Stimulated activated CD4-positive, alpha-beta T cell treated with anti-CD3 and anti-CD28 coated beads, TNF-alpha, amount 100 ng/mL, for 1 hour (primary cell): ENCODE measurements around the gene IGFBPL1.
"Not testable (repeated sequence)": the region's sequence is repeated elsewhere in the genome, so short reads cannot be mapped to it uniquely, and the experiment has no call there.

Source experiments
- DNase-seq, 3 donors: peaks; one replicate each; pipeline ENCODE4 v3.0.0-alpha.2; 2020; ENCODE audit warnings: low read depth in 3 of 3, low spot score in 1 of 3

Gene IGFBPL1, protein sequence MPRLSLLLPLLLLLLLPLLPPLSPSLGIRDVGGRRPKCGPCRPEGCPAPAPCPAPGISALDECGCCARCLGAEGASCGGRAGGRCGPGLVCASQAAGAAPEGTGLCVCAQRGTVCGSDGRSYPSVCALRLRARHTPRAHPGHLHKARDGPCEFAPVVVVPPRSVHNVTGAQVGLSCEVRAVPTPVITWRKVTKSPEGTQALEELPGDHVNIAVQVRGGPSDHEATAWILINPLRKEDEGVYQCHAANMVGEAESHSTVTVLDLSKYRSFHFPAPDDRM

DNA sequence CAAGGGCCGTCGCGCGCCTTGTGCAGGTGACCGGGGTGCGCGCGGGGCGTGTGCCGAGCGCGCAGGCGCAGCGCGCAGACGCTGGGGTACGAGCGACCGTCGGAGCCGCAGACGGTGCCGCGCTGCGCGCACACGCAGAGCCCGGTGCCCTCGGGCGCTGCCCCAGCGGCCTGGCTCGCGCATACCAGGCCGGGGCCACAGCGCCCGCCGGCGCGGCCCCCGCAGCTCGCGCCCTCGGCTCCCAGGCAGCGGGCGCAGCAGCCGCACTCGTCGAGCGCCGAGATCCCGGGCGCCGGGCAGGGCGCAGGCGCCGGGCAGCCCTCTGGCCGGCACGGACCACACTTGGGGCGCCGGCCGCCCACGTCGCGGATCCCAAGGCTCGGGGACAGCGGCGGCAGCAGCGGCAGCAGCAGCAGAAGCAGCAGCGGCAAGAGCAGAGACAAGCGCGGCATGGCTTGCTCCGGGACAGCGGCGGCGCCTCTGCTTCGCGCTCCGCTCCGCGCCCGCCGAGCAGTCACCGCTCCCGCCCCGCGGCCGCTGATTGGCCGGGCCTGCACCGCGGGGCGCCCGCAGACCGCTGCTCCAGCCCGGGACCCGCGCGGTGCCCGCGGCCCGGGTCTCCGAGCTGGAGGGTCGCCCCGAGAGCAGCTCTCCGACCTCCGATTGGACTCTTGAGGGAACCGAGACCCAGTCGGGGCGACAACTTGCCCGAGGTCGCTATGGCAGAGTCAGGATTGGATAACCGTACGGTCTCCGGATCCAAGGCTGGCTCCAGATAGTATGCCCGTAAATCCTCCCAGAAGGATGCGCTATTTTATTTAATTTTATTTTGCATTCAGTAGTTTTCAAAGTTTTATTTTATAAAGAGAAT is at the start of gene IGFBPL1:
Gene IGFBPL1 (minus strand): TSS at position 482 of the 871 bp plus-strand sequence. CDS start 30 bp downstream, at position 452.
- no peak for DNase-seq

DNA sequence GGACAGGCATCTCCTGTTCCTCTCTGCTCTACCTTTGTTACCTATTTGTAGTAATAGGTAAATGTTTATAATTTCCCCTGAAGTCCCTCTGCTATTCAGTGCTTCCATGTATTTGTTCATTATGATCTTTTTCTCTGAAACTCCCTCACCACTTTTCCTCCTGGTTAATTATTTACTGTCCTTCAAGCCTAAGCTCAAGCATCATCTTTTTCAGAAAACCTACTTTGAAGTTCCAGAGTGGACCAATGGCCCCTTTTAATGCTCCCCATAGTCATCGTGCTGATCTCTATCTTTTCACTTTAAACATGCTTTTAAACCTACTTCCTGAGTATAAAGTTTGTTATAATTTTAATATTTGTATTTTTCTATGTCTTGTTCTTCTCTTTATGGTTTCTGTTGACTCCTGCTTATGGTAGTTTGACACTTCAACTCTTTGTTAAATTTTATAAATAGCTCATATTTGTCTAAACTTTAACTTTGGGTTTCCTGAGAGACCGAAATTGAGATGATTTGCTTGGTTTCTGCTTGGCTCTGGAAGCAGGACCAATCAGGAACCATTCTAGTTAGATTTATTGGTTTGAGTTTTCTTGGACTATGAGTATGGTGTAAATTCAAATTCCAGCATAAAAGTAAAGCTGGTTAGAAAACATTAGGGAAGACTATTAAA is 48.5 kb upstream of the IGFBPL1 start:
- not testable (repeated sequence) for DNase-seq

DNA sequence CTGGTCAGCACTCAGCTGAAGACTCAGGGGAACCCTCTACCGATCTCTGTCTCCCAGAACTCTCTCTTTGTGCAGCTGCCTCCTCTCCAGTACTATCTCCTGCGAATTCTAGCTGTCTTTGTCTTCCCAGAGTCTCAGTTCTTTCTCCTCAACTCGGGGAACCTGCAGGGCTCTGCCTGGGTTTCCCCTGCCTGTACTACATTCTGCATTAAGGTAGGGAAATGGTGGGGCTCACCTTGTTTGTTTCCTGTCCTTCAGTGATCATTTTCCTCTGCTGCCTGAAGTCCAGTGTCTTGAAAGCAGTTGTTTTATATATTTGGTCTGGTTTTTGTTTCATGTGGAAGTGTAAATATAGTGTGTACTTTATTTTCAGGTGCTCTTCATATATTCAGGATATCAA is 43.1 kb upstream of the IGFBPL1 start:
- no peak for DNase-seq

DNA sequence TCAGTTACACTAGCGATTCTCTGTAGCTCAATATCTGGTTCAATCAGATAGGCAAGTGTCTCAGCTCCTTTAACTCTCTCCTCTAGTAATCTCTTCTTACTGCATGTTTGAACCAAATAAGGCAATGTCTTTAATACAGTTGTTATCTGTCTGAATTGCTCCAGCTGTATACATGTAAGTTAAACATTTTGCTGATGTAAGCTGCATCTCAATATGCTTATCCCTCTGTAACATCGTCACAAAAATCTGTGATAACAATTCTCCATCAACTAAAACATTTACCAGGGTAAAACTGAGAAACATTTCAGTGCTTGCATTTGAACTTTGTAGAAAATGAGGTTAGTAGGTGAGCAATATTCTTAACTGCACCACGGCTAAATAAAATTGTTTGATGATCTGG is 29.6 kb upstream of the IGFBPL1 start:
- no peak for DNase-seq

DNA sequence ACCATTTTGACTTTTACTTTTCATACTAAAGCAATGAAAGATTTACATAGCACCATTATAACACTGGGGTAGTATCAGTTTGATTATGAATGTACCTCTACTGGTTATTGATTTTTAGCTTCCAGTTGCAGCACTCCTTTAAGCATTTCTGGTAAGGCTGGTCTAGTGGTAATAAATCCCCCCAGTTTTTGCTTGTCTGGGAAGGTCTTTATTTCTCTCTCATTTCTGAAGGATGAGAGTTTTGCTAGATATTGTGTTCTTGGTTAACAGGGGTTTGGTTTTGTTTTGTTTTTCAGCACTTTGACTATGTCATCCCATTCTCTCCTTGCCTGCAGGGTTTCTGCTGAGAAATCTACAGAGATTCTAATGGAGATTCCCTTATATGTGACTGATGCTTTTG is 26.9 kb upstream of the IGFBPL1 start:
- DNase-seq, result no peak

DNA sequence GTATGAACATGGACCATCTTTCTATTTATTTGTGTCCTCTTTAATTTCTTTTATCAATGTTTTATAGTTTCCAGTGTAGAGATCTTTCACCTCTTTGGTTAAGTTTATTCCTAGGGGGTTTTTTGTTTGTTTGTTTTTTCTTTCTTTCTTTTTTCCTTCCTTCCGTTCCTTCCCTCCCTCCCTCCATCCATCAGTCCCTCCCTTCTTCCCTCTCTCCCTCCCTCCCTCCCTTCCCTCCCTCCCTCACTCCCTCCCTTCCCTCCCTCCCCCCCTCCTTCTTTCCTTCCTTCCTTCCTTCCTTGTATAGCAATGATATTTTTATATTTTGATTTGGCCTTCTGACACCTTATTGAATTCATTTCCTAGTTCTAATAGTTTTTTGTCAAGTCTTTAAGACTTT is 23.4 kb upstream of the IGFBPL1 start:
- no peak for DNase-seq

DNA sequence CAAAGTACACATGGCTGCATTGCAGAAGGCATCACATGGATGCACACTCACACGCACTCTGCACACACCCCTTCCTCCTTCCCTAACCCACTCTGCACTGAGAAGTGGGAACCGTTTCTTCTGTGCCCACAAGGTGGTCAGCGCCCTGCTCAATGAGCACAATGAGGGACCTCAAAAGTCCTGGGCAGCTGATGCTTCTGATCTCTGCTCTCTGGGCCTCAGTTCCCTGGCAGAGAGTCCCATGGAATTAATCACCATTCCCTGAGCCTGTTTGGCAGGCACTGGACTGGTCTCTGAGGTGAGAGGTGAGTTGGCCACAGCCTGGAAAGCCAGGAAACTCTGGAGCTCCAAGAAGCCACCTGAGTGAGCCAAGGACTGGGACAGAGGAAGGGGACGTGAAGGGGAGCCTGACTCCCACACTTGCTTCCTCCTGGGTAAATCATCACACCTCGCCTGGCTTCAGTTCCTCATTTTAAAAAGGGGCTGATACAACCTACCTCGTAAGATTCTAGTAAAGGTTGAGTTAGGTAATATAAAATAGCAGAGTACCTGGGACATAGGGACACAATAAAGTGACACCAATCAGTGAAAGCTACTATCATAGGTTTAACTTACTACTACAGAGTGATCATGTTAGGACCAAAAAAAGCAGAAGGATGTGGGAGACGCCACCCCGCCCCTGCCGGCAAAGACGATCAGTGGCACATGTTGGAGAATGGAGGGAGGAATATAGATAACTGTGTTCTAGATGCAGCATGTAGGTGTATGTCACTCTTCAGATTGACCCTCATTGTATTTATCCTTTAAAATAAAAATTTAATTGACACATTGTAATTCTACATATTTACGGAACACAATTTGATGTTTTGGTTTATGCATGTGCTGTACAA is 21.1 kb upstream of the IGFBPL1 start:
- no peak for DNase-seq

DNA sequence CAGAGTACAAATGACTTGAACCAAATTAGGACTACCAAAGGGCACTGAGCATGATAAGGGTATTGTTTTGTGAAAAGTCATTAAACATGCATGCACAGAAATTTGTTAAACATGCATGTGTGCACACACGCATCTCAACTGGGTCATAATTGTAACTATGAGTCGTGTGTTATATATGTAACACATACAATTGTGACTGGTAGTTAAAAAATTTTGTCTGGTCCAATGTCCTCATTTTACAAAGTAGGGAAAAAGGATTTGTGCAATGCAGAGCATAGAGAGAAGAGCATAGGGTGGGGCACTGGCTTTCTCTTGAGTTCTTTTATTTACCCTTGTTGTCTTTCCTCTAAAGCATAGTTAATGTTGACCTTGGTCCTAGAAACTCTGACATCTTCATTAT is 19.3 kb upstream of the IGFBPL1 start:
- DNase-seq, result no peak

DNA sequence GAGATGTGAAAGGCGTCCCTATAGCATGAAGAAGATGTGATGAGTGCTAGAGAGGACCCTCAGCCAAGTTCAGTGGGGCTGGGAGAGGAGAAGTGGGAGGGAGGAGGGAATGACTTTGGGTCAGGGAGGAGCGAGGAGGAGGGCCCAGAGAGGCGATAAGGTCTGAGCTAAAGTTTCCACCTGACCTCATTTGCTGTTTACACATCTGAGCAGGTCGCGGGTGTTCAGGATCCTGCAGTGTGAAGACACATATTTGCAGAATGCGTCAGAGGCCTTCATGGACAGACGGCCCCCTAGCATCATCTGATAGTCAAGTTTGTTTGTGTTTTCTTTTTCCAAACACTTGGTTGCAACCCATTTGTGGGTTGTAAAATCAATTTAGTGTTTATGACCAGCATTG is 18.9 kb upstream of the IGFBPL1 start:
- no peak for DNase-seq

DNA sequence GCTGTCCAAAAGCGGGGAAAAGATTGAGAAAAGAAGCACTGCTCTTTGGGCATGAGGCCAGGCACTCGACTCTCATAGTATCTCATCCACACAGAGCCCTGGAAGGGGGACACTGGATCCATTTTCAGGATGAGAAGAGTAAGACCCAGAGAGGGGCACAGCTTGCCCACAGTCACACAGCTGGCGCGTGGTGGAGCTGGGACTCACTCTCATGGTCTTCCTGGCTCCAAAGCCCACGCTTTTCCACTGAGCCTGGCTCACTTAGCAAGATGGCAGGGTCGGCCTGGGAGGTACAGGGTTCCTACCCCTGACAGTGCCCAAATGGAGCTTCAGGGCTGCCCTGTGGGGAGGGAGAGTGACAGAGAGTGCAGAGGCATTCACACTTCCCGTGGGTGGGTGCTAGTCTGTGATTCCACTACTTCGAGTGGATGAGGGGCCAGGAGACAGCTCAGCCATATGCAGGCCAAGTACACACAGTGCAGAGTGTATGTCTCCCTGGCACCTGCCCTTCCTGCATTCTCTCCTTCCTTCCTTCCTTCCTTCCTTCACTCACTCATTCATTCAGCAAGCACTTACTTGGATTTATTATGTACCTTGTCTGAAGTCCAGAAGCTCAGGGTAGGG is 18.3 kb upstream of the IGFBPL1 start:
- no peak for DNase-seq

DNA sequence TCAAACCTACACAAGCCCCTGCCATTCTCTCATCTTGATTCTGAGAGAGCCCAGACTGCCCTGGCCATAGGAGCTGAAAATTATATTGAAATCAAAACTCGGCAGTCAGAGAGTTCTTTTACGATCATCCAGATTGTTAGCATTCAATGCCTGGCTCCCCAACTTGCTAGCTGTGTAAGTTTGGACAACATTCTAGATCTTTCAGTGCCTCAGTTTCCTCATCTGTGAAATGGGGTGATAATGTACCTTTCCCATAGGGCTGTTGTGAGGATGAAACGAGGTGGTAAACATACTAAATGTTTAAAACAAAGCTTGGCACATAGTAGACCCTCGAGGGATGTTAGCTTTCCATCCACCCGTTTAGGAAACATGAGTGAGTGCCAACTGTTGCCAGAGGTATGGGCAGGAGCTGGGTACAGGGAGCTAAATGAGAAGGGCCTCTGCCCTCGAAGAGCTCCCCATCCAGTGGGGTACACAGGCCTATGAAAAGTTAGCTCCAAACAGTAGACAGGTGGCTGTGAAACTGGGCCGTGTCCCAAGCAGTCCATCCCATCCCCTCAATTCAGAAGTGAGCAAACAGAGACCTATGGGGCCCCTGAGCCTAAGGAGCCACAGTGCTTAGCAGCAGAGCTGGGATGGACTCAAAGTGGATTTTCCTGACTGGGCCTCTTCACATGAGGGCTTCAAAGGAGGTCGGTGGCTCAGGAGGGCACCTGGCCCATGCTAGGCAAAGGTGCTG is 17.3 kb upstream of the IGFBPL1 start:
- DNase-seq, result no peak

DNA sequence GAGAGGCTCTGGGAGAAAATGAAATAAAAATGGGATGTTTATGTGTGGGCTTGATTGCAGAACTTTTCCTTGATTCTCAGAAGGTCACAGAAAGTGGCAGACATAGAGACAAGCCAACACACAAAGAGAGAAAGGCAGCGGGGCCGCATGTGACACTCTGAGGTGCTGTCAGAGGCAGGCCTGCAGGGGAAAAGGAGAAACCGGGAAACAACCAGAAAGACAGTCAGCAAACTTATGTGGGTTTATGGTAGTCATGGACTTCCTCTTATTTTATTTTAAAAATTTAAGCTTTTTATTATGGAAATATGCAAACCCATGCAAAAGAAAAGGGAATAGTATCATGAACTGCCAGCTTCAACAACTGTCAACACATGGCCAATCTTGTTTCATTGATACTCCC is 16.3 kb upstream of the IGFBPL1 start:
- DNase-seq, result no peak

DNA sequence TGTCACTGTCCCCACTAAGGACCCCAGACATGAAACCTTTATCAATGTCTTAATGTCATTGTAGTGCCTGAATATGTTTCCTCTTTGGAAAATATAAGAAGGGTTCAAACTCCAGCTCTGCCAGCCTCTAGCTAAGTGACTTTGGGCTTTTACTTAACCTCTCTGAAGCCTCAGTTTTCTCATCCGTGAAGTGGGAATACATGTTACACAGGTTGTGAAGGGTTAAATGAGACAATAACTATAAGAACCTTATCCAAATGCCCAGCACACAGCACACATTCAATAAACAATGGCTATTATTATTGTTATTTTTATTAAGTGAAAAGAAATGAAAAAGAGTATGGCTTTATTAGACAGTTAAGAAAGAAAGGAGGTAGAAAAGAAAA is 15.7 kb upstream of the IGFBPL1 start:
- DNase-seq, result no peak

DNA sequence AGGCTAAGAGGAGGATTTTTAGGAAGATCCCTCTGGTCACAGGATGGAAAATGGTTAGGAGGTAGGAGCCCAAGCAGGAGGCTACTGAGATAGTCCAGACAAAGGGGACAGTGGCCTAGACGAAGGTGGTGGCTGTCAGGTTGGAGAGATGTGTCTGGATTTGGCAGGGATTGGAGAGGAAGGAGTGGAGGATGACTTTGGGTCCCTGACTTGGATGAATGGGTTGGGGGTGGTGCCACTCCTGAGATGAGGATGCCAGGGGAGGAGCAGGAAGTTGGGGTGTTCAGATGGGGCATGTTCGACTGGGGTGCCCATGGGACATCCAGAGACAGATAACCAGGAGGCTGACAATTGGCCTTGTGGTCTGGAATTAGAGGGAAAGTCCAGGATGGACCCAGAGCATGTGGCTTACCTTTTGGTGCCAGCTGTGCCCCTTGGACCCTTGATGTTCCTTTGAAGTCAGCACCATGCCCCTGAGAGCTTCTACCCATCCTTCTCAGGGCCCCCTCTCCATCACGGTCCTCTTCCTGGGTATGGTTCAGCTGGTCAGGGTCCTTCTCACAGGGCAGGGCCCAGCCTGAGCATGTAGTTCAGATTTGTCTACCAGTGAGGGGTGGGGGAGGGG is 15.1 kb upstream of the IGFBPL1 start:
- DNase-seq, result no peak

DNA sequence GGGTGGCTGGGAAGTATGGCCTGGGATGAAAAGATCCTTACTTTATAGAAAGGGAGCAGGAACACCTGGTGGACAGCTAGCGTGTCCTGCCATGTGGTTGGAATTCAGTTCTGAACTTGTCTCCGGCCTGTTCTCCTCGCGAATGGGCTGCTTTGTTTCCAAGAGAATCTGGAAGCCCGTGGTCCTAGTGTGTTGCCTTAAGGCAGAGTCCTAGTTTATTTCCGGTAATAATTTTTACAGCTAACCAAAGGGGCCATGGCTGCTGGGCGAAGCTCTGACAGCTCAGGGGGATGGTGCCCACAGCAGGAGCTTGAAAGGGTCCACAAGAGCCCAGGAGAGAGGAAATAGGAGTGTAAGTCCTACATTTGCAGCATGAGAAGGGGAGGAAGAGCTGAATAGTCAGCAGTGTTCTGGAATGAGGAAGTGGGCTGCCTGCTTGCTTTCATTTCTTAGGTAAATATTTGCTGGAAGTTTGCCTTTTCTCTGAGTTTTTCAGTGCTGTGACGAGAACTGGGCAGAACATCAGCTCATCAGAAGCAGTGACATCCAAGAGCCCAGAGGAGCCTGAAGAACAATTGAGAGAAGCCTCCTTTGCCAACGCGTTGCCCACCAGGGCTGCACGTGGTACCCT is 13.1 kb upstream of the IGFBPL1 start:
- no peak for DNase-seq

DNA sequence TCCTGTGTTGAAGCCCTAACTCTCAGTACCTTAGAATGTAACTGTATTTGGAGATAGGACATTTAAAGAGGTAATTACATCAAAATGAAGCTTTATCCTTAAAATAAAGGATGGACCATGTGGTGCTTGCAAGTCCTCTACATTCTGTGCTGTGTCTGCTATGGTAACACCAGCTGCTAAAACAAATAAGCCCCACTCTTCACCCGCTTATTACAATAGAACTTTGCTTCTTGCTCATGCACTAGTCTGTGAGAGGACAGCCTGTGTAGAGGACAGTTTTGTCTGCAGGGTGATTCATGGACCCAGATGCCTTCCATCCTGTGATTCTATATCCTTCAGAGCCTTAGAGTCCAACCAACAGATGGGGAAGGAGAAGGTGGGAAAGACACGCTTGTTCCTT is 12.5 kb upstream of the IGFBPL1 start:
- DNase-seq, result no peak

DNA sequence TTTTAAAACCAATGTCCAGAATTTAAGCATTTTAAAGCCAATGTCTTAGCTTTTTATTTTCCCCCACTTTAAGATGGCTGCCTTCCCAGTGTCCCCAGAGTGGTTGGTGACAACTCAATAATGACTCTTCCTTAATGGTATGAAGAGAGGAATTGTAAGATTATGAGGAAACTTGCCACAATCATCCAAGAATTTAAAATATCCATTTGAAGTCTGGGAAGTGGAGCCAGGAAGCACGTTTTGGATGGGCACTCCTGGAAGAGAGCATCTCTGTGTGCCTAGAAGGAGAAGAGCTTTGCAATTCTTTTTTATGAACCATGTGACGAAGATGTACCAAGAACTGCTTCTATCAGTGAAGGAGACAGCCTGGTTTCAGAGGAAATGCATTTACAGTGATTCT is 11.3 kb upstream of the IGFBPL1 start:
- no peak for DNase-seq

DNA sequence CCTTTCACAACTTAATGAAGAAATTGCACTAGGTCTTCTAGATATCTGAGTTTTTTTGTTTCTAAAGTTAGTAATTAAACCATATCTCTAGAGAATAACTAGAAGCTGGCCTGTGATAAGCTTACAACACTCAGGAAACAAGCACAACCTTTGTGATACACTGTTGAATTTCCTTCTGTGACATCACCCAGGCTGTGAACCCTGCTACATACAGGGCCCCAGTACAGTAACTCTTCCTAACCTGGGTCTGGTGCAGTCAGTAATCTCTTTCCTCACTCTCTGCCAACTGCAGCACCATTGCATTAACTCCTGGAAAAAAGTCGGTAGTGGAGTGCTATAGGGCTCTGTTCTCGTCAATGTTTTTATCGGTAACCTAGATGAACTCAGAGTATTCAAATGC is 10.6 kb upstream of the IGFBPL1 start:
- no peak for DNase-seq

DNA sequence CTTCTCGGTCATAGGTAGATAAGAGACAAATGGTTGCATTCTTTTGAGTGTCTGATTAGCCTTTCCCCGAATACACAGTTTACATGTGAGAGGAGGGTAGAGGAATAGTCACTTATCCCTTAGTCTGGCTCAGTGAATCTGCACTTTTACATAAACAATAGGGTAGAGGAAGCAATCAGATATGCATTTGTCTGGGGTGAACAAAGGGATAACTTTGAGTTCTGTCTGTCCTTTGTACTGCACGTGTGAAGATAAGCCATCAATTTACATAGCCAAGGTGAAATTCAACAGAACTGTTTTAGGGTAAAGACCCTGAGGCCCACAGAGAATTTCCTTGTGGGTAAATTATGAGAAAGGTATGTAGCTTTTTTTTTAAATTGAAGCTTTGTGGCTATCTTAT is 10.1 kb upstream of the IGFBPL1 start:
- DNase-seq, result no peak
